Neural cell (in vitro differentiated cells): ENCODE measurements around the gene FLAD1. TPM values are rescaled to one million over a fixed set of nuclear protein-coding genes. Genes with fewer than 3 reads are reported as not detected.

Experiments
- H2AFZ ChIP-seq: fragments of 200-600, 300-800 bp; sonication (generic), shearing (Covaris generic); 2 replicates; pipeline ENCODE4 v1.6.0; 2014; ENCODE audit warnings: low read depth, mild to moderate bottlenecking, antibody characterized with exemption, low read length, moderate library complexity
- H3F3A ChIP-seq: fragments of 200-600 bp; shearing (Covaris generic); 2 replicates; pipeline ENCODE4 v1.6.1; 2016; ENCODE audit warnings: mild to moderate bottlenecking, moderate library complexity, mixed read lengths, antibody characterized with exemption, low read length; ENCODE audit not compliant: insufficient read depth, poor library complexity, severe bottlenecking
- H3K27ac ChIP-seq: fragments of 200-600, 300-800 bp; sonication (generic), shearing (Covaris generic); 2 replicates; pipeline ENCODE4 v1.5.1; 2014; ENCODE audit warnings: mild to moderate bottlenecking, low read length, moderate library complexity
- H3K27me3 ChIP-seq: fragments of 300-800, 200-600 bp; sonication (generic), shearing (Covaris generic); 2 replicates; pipeline ENCODE4 v1.6.0; 2014; ENCODE audit warnings: mild to moderate bottlenecking, low read depth, low read length, moderate library complexity; ENCODE audit not compliant: insufficient read depth
- H3K36me3 ChIP-seq: fragments of 300-800, 200-600 bp; sonication (generic), shearing (Covaris generic); 2 replicates; pipeline ENCODE4 v1.5.1; 2014; ENCODE audit warnings: mild to moderate bottlenecking, antibody characterized with exemption, low read length, moderate library complexity; ENCODE audit not compliant: insufficient read depth
- H3K4me2 ChIP-seq: fragments of 300-800, 200-600 bp; sonication (generic), shearing (Covaris generic); 2 replicates; pipeline ENCODE4 v1.6.0; 2014; ENCODE audit warnings: mild to moderate bottlenecking, low read length
- H3K4me3 ChIP-seq: fragments of 300-800, 200-600 bp; sonication (generic), shearing (Covaris generic); 2 replicates; pipeline ENCODE4 v1.5.1; 2014; ENCODE audit warnings: mild to moderate bottlenecking, low read length, moderate library complexity
- H3K79me2 ChIP-seq: fragments of 200-600 bp; shearing (Covaris generic); replicated peaks from 2 replicates; pipeline ENCODE4 v1.6.0; 2014; ENCODE audit warnings: mild to moderate bottlenecking, low read length, moderate library complexity; ENCODE audit not compliant: insufficient read depth
- H3K9ac ChIP-seq: fragments of 300-800, 200-600 bp; sonication (generic), shearing (Covaris generic); 2 replicates; pipeline ENCODE4 v1.6.1; 2016; ENCODE audit warnings: mild to moderate bottlenecking, low read length, mixed read lengths
- H3K9me2 ChIP-seq: fragments of 200-600 bp; shearing (Covaris generic); 2 replicates; pipeline ENCODE4 v1.6.1; 2016; ENCODE audit warnings: mild to moderate bottlenecking, low read length, mixed read lengths; ENCODE audit not compliant: insufficient read depth
- H3K9me3 ChIP-seq: fragments of 200-600, 300-800 bp; sonication (generic), shearing (Covaris generic); 2 replicates; pipeline ENCODE4 v1.6.1; 2016; ENCODE audit warnings: mild to moderate bottlenecking, mixed run types, low read length, moderate library complexity, mixed read lengths
- H4K20me1 ChIP-seq: fragments of 200-600 bp; shearing (Covaris generic); 2 replicates; pipeline ENCODE4 v1.6.1; 2016; ENCODE audit warnings: mild to moderate bottlenecking, mixed run types; ENCODE audit not compliant: insufficient read depth
- CTCF ChIP-seq: fragments of 450-650 bp; IDR thresholded peaks from 2 replicates; pipeline ENCODE4 v1.5.1; 2014; ENCODE audit warnings: antibody characterized with exemption, mild to moderate bottlenecking, moderate library complexity; ENCODE audit not compliant: poor library complexity, severe bottlenecking
- EP300 ChIP-seq: fragments of 450-650 bp; conservative IDR thresholded peaks from 2 replicates; pipeline ENCODE4 v1.6.1; 2014; ENCODE audit warnings: antibody characterized with exemption, mild to moderate bottlenecking, moderate library complexity; ENCODE audit not compliant: poor library complexity, severe bottlenecking
- EZH2 ChIP-seq: fragments of 200-600, 300-800 bp; shearing (Covaris generic), sonication (generic); IDR thresholded peaks from 2 replicates; pipeline ENCODE4 v1.6.1; 2014; ENCODE audit warnings: antibody characterized with exemption, low read length, borderline replicate concordance, mild to moderate bottlenecking; ENCODE audit not compliant: insufficient read depth, poor library complexity, severe bottlenecking
- MXI1 ChIP-seq: fragments of 450-650 bp; conservative IDR thresholded peaks from 2 replicates; pipeline ENCODE4 v1.6.1; 2014; ENCODE audit warnings: antibody characterized with exemption, mild to moderate bottlenecking; ENCODE audit not compliant: poor library complexity, severe bottlenecking
- POLR2AphosphoS5 ChIP-seq: IDR thresholded peaks from 2 replicates; pipeline ENCODE4 v1.6.1; 2012
- RAD21 ChIP-seq: fragments of 450-650 bp; conservative IDR thresholded peaks from 2 replicates; pipeline ENCODE4 v1.6.1; 2014; ENCODE audit warnings: antibody characterized with exemption, mild to moderate bottlenecking, moderate library complexity
- REST ChIP-seq: IDR thresholded peaks from 2 replicates; pipeline ENCODE4 v1.6.1; 2012; ENCODE audit warnings: borderline replicate concordance
- SMC3 ChIP-seq: fragments of 450-650 bp; conservative IDR thresholded peaks from 2 replicates; pipeline ENCODE4 v1.6.1; 2014; ENCODE audit warnings: antibody characterized with exemption, mild to moderate bottlenecking, moderate library complexity; ENCODE audit not compliant: poor library complexity
- TAF1 ChIP-seq: IDR thresholded peaks from 2 replicates; pipeline ENCODE4 v1.6.1; 2012; ENCODE audit warnings: low read depth
- polyA plus RNA-seq: library from polyadenylated mRNA; depleted of rRNA; stranded (reverse); fragments of >200 nt; gene quantifications from 2 replicates; pipeline ENCODE4 v1.2.3, GENCODE V29; 2014

The FLAD1 gene
- polyA plus RNA-seq, 1 donor from 2014 or later, result 68.6 TPM

GRCh38 chr1:154944401-154945159, 38.6 kb upstream of the FLAD1 start:
- no peak for TF ChIP-seq EZH2
- TF ChIP-seq POLR2AphosphoS5, result no peak
- no peak for TF ChIP-seq EP300
- no peak for TF ChIP-seq MXI1
- no peak for TF ChIP-seq TAF1
- TF ChIP-seq RAD21, result no peak
- no peak for TF ChIP-seq REST
- no peak for TF ChIP-seq CTCF
- TF ChIP-seq SMC3, result no peak
- Histone ChIP-seq H2AFZ (no peak overlapping the region), H3K9ac (no peak overlapping the region), H3F3A (no peaks in the 10 kb centered on the region), H3K36me3 (no peaks in the 10 kb centered on the region), H4K20me1 (no peaks in the 10 kb centered on the region), H3K27me3 (no peaks in the 10 kb centered on the region), H3K9me3 (no peaks in the 10 kb centered on the region), H3K27ac (no peak overlapping the region), H3K4me3 (no peak overlapping the region), H3K4me2 (no peak overlapping the region), H3K79me2 (no peaks in the 10 kb centered on the region), H3K9me2 (no peaks in the 10 kb centered on the region)

- Histone ChIP-seq H3K9me3 (no peaks in the 10 kb centered on the region), H3K27ac (no peak overlapping the region), H3K4me2 (no peak overlapping the region), H3K9ac (no peak overlapping the region), H4K20me1 (no peaks in the 10 kb centered on the region), H3K9me2 (no peaks in the 10 kb centered on the region), H3K4me3 (no peak overlapping the region), H3K36me3 (no peaks in the 10 kb centered on the region), H3K27me3 (no peaks in the 10 kb centered on the region), H3K79me2 (no peaks in the 10 kb centered on the region), H2AFZ (no peak overlapping the region), H3F3A (no peaks in the 10 kb centered on the region)
- no peak for TF ChIP-seq EZH2
- no peak for TF ChIP-seq SMC3
- TF ChIP-seq POLR2AphosphoS5, result no peak
- no peak for TF ChIP-seq CTCF
- TF ChIP-seq MXI1, result no peak
- TF ChIP-seq RAD21, result no peak
- no peak for TF ChIP-seq TAF1
- no peak for TF ChIP-seq REST
- no peak for TF ChIP-seq EP300
Observed at GRCh38 chr1:154945160-154945961, 37.8 kb upstream of the FLAD1 start.
